ENCODE measurements around the gene MUC2.
"Not testable (repeated sequence)": the region's sequence is repeated elsewhere in the genome, so short reads cannot be mapped to it uniquely, and the experiment has no call there.

Gene MUC2

GRCh38 chr11:1102996-1103395, 28.3 kb downstream of the MUC2 start:
- H3K4me3 ChIP-seq (ENCODE audit: low read depth, low read length): no peak overlapping the region

GRCh38 chr11:1103401-1104360, 29.0 kb downstream of the MUC2 start:
- no peak overlapping the region for H3K4me3 ChIP-seq (ENCODE audit: low read depth, low read length)

DNA sequence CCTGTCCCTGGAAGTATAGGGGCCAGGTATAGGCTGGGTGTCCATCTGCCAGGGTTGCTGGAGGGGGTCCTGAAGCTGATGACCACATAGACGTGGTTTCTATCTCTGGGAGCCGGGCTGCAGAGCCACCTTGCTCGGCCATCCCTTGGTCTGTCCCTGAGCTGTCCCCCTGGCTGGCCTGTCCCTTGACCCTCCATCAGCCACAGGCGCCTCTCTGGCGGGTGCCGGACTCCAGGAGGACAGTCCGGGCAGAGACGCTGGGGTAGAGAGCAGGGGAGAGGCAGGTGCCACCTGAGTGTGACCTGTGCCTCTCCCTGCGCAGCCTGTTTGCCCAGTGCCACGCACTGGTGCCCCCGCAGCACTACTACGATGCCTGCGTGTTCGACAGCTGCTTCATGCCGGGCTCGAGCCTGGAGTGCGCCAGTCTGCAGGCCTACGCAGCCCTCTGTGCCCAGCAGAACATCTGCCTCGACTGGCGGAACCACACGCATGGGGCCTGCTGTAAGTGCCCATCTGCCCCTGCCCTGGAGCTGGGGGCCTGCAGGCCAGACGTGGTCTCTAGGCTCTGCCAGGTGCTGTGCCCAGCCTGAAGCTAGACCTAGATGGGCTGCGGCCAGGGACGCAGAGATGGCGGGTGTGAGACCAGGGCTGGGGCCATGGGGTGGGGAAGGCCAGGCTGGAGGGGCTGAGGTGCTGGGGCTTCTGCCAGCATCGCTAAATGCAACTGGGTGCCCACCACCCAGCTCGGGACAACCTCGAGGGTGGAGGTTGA, 29.9 kb downstream of the MUC2 start:
- no peak overlapping the region for H3K4me3 ChIP-seq (ENCODE audit: low read depth, low read length)

GRCh38 chr11:1105183-1105565, 30.5 kb downstream of the MUC2 start:
- H3K4me3 ChIP-seq (ENCODE audit: low read depth, low read length): no peak overlapping the region

- no peak overlapping the region for H3K4me3 ChIP-seq (ENCODE audit: low read depth, low read length)
Measured at GRCh38 chr11:1106387-1106786, 31.7 kb downstream of the MUC2 start.

GRCh38 chr11:1107316-1108245, 32.9 kb downstream of the MUC2 start:
- H3K4me3 ChIP-seq (ENCODE audit: low read depth, low read length): no peak overlapping the region

- H3K4me3 ChIP-seq (ENCODE audit: low read depth, low read length): no peak overlapping the region
Measured at GRCh38 chr11:1108246-1108900, 33.7 kb downstream of the MUC2 start.

GRCh38 chr11:1109101-1109917, 34.6 kb downstream of the MUC2 start:
- H3K4me3 ChIP-seq (ENCODE audit: low read depth, low read length): no peak overlapping the region

DNA sequence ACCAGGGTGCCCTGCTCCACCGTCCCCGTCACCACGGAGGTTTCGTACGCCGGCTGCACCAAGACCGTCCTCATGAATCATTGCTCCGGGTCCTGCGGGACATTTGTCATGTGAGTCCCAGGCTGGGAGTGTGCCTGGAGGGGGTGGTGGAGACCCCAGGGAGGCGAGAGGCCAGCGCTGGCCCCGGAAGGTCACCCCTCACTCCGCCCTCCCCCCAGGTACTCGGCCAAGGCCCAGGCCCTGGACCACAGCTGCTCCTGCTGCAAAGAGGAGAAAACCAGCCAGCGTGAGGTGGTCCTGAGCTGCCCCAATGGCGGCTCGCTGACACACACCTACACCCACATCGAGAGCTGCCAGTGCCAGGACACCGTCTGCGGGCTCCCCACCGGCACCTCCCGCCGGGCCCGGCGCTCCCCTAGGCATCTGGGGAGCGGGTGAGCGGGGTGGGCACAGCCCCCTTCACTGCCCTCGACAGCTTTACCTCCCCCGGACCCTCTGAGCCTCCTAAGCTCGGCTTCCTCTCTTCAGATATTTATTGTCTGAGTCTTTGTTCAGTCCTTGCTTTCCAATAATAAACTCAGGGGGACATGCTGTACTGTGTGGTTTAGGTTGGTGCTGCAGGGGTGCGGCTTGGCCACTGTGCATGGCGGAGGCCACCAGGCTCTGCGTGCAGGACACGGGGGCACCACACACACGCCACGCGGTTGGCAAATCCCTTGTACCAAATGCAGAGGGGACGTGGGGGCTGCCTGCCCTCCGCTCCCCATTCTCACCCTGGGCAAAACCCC, 35.4 kb downstream of the MUC2 start:
- no peak overlapping the region for H3K4me3 ChIP-seq (ENCODE audit: low read depth, low read length)

DNA sequence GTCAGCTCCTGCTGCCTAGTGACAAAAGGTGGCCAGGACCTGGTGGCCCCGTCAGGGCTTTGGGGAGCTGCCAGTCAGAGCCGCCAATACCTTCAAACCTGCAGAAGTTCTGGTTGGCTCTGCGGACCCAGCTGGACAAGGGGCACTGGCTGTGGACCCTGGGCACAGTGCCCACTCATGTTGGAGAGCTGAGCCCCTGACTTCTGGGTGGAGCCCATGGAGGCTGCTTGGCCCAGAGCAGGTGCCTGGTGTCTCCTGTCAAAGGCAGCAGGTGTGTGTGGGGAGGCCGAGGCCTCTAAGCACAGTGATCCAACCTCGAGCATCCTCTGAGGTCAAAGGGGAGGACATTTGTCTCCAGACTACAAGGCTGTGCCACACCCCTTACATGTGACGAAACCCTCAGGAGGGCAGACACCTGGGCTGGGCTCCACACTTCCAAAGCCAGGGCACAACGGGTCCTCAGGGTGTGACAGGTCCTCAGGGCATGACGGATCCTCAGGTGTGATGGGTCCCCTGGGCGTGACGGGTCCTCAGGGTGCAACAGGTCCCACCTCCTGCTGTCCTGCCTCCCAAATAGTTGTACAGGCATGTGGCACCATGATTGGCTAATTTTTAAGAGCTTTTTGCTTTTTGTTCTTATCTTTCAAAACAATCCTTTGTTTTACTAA, 37.0 kb downstream of the MUC2 start:
- H3K4me3 ChIP-seq (ENCODE audit: low read depth, low read length): no peak overlapping the region

DNA sequence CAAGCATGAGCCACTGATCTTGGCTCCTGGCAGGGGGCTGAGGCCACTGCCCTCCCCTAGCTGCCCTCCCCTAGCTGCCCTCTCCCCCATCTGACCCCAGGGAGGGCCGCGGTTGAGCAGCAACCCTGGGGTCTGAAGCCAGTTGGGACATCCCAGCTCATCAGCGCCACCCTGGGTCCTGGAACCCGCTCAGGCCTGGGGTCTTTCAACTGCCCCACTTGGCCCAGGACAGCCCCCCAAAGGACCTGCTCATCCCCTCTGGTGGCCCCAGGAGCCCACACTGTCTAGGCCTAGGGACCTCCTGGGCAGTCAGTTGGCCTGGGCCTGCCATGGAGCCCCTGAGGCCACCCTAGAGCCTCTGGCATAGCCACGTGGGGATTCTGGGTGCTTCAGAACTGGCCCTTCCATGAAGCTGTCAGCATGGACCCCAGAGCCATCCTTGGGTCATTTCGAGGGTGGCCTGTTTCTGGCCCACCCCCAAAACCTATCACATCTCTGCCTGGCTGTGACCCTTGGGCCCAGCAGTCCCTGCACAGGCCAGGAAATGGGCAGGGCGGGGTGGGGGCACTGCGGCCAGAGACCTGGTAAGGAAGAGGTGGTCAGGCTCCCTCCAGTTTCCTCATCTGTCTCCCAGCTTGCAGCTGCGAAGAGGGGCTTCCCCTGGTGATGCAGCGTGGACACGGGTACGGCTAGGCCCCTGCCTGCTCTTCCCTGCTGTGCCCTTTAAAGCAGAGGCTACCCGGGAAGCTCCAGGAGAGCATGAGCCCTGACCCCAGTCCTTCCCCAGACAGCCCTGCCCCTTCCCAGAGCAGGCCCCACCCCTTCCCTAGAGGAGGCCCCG, 37.9 kb downstream of the MUC2 start:
- H3K4me3 ChIP-seq (ENCODE audit: low read depth, low read length): no peak overlapping the region

GRCh38 chr11:1113405-1114201, 38.9 kb downstream of the MUC2 start:
- H3K4me3 ChIP-seq (ENCODE audit: low read depth, low read length): no peak overlapping the region

DNA sequence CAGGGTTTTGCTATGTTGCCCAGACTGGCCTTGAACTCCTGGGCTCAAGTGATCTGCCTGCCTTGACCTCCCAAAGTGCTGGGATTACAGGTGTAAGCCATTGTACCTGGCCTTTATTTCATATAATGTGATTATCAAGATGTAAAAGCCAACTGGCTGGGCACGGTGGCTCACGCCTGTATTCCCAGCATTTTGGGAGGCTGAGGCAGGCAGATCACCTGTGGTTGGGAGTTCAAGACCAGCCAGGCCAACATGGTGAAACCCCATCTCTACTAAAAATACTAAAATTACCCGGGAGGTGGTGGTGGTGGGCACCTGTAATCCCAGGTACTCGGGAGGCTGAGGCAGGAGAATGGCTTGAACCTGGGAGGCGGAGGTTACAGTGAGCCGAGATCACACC, 40.6 kb downstream of the MUC2 start:
- H3K4me3 ChIP-seq (ENCODE audit: low read depth, low read length): not testable (repeated sequence)

GRCh38 chr11:1116104-1116503, 41.4 kb downstream of the MUC2 start:
- no peak overlapping the region for H3K4me3 ChIP-seq (ENCODE audit: low read depth, low read length)

DNA sequence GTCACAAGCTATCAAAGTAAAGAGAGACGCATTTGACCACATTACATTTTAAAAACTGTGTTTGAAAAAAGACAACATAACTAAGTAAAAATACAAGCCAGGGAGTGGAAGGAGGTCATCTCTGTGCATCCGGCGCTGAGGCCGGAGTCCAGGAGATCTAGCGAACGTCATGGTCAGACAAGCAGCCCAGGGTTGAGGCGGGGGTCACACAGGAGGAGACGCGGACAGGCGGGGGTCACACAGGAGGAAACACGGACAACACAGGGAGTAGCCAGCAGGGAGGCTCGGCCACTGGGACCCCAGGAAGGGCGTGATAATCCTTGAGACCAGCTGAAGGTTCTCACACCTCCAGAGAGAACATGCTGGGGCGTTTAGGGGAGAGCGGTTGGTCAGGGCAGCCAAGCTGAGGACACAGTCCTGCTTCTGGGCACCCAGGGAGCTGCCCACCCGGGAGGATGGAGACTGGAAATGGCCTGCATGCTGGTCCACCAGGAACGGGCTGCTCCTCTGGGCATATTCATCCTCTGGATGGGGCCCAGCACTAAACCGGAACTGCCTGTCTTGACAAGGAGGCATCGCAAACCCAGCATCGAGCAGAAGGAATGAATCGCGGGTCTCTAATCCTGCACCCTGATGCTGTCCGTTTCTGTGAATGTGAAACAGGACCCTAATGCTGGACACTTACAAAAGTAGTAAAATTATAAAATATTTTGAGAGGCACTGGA, 42.2 kb downstream of the MUC2 start:
- no peak overlapping the region for H3K4me3 ChIP-seq (ENCODE audit: low read depth, low read length)

DNA sequence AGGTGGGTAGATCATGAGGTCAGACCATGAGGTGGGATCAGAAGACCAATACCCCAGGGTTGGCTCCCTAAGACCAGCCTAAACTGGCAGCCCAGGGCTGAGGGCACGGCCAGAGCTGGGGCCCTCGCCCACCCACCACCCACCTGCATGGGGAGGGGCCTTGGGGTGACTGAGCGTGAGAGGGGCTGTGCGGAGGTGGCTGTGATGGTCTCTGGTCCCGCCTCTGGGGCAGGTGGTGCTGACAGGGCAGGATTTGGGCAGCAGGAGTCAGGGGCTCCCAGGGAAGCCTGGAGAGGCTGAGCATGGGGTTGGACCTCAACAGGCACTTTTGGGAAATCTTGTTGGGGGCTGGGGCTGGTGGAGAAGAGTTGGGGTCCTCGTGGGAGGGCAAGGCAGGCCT, 43.3 kb downstream of the MUC2 start:
- no peak overlapping the region for H3K4me3 ChIP-seq (ENCODE audit: low read depth, low read length)
